Fibroblast of villous mesenchyme (primary cell): Measurements from ENCODE around the gene IDH2. TPM values are rescaled to one million over a fixed set of nuclear protein-coding genes. Genes with fewer than 3 reads are reported as not detected.

Source experiments
- DNase-seq: peaks from one replicate; pipeline ENCODE4 v3.0.0-alpha.2; 2010; ENCODE audit warnings: low read depth
- H3K4me3 ChIP-seq: 2 replicates; pipeline ENCODE4 v1.5.1; 2011; ENCODE audit warnings: low read depth, mild to moderate bottlenecking, low read length
- total RNA-seq: library from RNA; depleted of rRNA; stranded (reverse); fragments of >200 nt; gene quantifications from 2 replicates; pipeline ENCODE4 v1.2.3, GENCODE V29; 2012
- TF ChIP-seq, protein P1 (sequence below): IDR thresholded peaks from 2 replicates; pipeline ENCODE4 v1.5.1; 2012; ENCODE audit warnings: low read depth, mild to moderate bottlenecking, low read length; ENCODE audit not compliant: insufficient read depth

The IDH2 gene
- total RNA-seq, 1 donor = 70.4 TPM

- TF ChIP-seq, protein P1, sequence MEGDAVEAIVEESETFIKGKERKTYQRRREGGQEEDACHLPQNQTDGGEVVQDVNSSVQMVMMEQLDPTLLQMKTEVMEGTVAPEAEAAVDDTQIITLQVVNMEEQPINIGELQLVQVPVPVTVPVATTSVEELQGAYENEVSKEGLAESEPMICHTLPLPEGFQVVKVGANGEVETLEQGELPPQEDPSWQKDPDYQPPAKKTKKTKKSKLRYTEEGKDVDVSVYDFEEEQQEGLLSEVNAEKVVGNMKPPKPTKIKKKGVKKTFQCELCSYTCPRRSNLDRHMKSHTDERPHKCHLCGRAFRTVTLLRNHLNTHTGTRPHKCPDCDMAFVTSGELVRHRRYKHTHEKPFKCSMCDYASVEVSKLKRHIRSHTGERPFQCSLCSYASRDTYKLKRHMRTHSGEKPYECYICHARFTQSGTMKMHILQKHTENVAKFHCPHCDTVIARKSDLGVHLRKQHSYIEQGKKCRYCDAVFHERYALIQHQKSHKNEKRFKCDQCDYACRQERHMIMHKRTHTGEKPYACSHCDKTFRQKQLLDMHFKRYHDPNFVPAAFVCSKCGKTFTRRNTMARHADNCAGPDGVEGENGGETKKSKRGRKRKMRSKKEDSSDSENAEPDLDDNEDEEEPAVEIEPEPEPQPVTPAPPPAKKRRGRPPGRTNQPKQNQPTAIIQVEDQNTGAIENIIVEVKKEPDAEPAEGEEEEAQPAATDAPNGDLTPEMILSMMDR = no peak
- no peak for DNase-seq
Observed at GRCh38 chr15:90078965-90079364, 23.3 kb downstream of the IDH2 start.

GRCh38 chr15:90076716-90077115, 25.6 kb downstream of the IDH2 start:
- TF ChIP-seq, protein P1 = no peak

More at GRCh38 chr15:90078965-90079364, 23.3 kb downstream of the IDH2 start:
- H3K4me3 ChIP-seq = no peak overlapping the region

DNA sequence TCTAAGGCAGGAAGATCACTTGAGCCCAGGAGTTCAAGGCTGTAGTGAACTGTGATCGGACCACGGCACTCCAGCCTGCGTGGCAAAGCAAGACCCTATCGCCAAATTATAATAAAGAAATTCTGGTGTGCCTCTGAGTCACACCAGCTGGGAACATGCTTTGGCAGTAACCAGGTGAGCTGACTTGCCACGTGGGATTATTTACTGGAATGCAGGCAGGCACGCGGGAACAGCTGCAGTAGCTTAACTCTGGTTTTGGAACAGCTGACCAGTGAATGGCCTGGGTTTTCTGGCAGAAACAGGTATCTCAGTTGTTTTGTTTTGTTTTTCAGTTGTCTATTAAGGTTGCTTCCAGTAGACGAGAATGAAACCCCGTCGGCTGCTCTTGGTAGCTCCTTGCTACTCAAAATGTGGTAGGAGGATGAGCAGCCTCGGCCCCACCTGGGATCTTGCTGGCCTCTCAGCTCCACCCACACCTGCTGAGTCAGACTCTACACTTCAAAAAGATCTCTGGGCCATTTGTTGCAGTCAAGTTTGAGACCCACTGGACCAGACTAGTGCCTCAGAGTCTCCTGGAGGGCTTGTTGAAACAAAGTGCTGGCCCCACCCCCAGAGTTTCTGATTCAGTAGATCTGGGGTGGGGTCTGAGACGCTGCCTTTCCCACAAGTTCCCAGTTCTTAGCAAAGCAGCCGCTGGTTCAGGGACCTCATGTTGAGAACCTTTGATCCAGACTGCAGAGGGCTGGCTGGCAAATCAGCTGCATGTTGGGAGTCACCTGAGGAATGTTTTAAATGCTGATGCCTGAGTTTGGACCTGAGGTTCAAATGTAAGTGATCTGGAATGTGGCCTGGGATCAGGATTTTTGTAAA, 26.6 kb downstream of the IDH2 start:
- TF ChIP-seq, protein P1 = no peak
- no peak for DNase-seq
- H3K4me3 ChIP-seq = no peak overlapping the region

More at GRCh38 chr15:90076716-90077115, 25.6 kb downstream of the IDH2 start:
- H3K4me3 ChIP-seq = no peak overlapping the region
- no peak for DNase-seq

DNA sequence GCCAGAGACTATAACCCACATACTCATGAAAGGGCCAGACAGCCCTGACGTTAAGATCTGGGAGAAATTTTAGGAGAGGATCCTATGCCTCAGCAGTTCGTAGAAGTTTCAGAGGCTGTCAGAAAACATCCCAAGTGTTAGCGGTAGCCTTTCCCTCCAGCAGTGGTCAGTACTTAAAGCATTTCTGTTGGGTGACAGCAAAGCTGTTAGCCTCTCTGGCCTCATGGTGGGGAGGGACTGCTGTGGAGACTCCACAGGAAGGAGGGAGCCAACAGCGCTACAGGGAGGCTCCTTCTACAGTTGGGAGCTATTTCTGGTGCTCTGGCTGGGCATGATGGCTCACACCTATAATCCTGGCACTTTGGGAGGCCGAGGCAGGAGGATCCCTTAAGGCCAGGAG, 27.4 kb downstream of the IDH2 start:
- DNase-seq = no peak
- TF ChIP-seq, protein P1 = no peak
- H3K4me3 ChIP-seq = no peak overlapping the region

- DNase-seq = no peak
- no peak overlapping the region for H3K4me3 ChIP-seq
- TF ChIP-seq, protein P1 = no peak
Observed at GRCh38 chr15:90074023-90074422, 28.2 kb downstream of the IDH2 start.

GRCh38 chr15:90072978-90073640, 29.2 kb downstream of the IDH2 start:
- DNase-seq = no peak
- TF ChIP-seq, protein P1 = no peak
- H3K4me3 ChIP-seq = no peak overlapping the region
